ENCODE measurements around the gene KANK2.
A peak's percentile ranks its signal among the peaks of the same experiment; 100 is the strongest.
"Not testable (repeated sequence)": the region's sequence is repeated elsewhere in the genome, so short reads cannot be mapped to it uniquely, and the experiment has no call there.

The KANK2 gene

GRCh38 chr19:11164879-11165406 lies 32.4 kb downstream of the KANK2 start:
- Histone ChIP-seq H3K9me3 (ENCODE audit: control insufficient read depth, insufficient read depth, low read length) (no peaks in the 10 kb centered on the region; the same call in 1 of the 2 replicates), H3K4me1 (ENCODE audit: insufficient read depth, low read length) (no peaks in the 10 kb centered on the region), H3K36me3 (ENCODE audit: insufficient read depth, low read length) (peaks cover 5% of the 10 kb centered on the region), H3K9ac (ENCODE audit: low read depth, low read length) (no peak overlapping the region)

GRCh38 chr19:11164296-11164695 lies 33.0 kb downstream of the KANK2 start:
- H3K36me3 ChIP-seq (ENCODE audit: insufficient read depth, low read length) = peaks cover 5% of the 10 kb centered on the region
- H3K4me1 ChIP-seq (ENCODE audit: insufficient read depth, low read length) = no peaks in the 10 kb centered on the region
- no peak overlapping the region for H3K9ac ChIP-seq (ENCODE audit: low read depth, low read length)
- H3K9me3 ChIP-seq (ENCODE audit: control insufficient read depth, insufficient read depth, low read length) = no peaks in the 10 kb centered on the region; the same call in 1 of the 2 replicates

GRCh38 chr19:11160440-11160768 lies 36.9 kb downstream of the KANK2 start:
- H3K9ac ChIP-seq (ENCODE audit: low read depth, low read length); H3K4me1 ChIP-seq (ENCODE audit: insufficient read depth, low read length); H3K36me3 ChIP-seq (ENCODE audit: insufficient read depth, low read length); H3K9me3 ChIP-seq (ENCODE audit: control insufficient read depth, insufficient read depth, low read length): not testable (repeated sequence)

GRCh38 chr19:11159598-11160439 lies 37.5 kb downstream of the KANK2 start:
- Histone ChIP-seq H3K9me3 (ENCODE audit: control insufficient read depth, insufficient read depth, low read length) (no peaks in the 10 kb centered on the region; the same call in 1 of the 2 replicates), H3K9ac (ENCODE audit: low read depth, low read length) (no peak overlapping the region), H3K36me3 (ENCODE audit: insufficient read depth, low read length) (no peaks in the 10 kb centered on the region; the same call in 1 of the 2 replicates), H3K4me1 (ENCODE audit: insufficient read depth, low read length) (no peaks in the 10 kb centered on the region; the same call in 1 of the 2 replicates)

GRCh38 chr19:11155373-11156120 lies 41.8 kb downstream of the KANK2 start, which contains the start of gene SPC24:
Gene SPC24, minus strand, starts transcription at chr19:11155782. Its CDS starts 6 bp downstream, at chr19:11155776.
- H3K9me3 ChIP-seq (ENCODE audit: control insufficient read depth, insufficient read depth, low read length) = no peaks in the 10 kb centered on the region; the same call in 1 of the 2 replicates
- H3K4me1 ChIP-seq (ENCODE audit: insufficient read depth, low read length) = no peaks in the 10 kb centered on the region; the same call in 1 of the 2 replicates
- no peaks in the 10 kb centered on the region; the same call in 1 of the 2 replicates for H3K36me3 ChIP-seq (ENCODE audit: insufficient read depth, low read length)
- peak within 1 kb of the TSS; percentile 79 for H3K9ac ChIP-seq (ENCODE audit: low read depth, low read length)

GRCh38 chr19:11154683-11155047 lies 42.7 kb downstream of the KANK2 start:
- no peaks in the 10 kb centered on the region; the same call in 1 of the 2 replicates for H3K4me1 ChIP-seq (ENCODE audit: insufficient read depth, low read length)
- peak overlapping the region; percentile 79; the same call in 1 of the 2 replicates for H3K9ac ChIP-seq (ENCODE audit: low read depth, low read length)
- no peaks in the 10 kb centered on the region for H3K9me3 ChIP-seq (ENCODE audit: control insufficient read depth, insufficient read depth, low read length)
- H3K36me3 ChIP-seq (ENCODE audit: insufficient read depth, low read length) = no peaks in the 10 kb centered on the region; the same call in 1 of the 2 replicates

GRCh38 chr19:11152318-11153062 lies 44.9 kb downstream of the KANK2 start:
- H3K9ac ChIP-seq (ENCODE audit: low read depth, low read length) = no peak overlapping the region
- H3K36me3 ChIP-seq (ENCODE audit: insufficient read depth, low read length) = peaks cover 5% of the 10 kb centered on the region; the same call in 1 of the 2 replicates
- no peaks in the 10 kb centered on the region for H3K9me3 ChIP-seq (ENCODE audit: control insufficient read depth, insufficient read depth, low read length)
- H3K4me1 ChIP-seq (ENCODE audit: insufficient read depth, low read length) = no peaks in the 10 kb centered on the region; the same call in 1 of the 2 replicates

GRCh38 chr19:11151181-11151580 lies 46.2 kb downstream of the KANK2 start:
- Histone ChIP-seq H3K9ac (ENCODE audit: low read depth, low read length) (no peak overlapping the region), H3K36me3 (ENCODE audit: insufficient read depth, low read length) (peaks cover 5% of the 10 kb centered on the region; the same call in 1 of the 2 replicates), H3K4me1 (ENCODE audit: insufficient read depth, low read length) (no peaks in the 10 kb centered on the region; the same call in 1 of the 2 replicates), H3K9me3 (ENCODE audit: control insufficient read depth, insufficient read depth, low read length) (no peaks in the 10 kb centered on the region)

- no peaks in the 10 kb centered on the region for H3K9me3 ChIP-seq (ENCODE audit: control insufficient read depth, insufficient read depth, low read length)
- H3K36me3 ChIP-seq (ENCODE audit: insufficient read depth, low read length) = peaks cover 14% of the 10 kb centered on the region; the same call in 1 of the 2 replicates
- H3K9ac ChIP-seq (ENCODE audit: low read depth, low read length) = no peak overlapping the region
- peaks cover 10% of the 10 kb centered on the region; the same call in 1 of the 2 replicates for H3K4me1 ChIP-seq (ENCODE audit: insufficient read depth, low read length)
Measured at GRCh38 chr19:11148001-11148400, 49.3 kb downstream of the KANK2 start.

- peaks cover 20% of the 10 kb centered on the region for H3K4me1 ChIP-seq (ENCODE audit: insufficient read depth, low read length)
- no peaks in the 10 kb centered on the region for H3K9me3 ChIP-seq (ENCODE audit: control insufficient read depth, insufficient read depth, low read length)
- no peak overlapping the region for H3K9ac ChIP-seq (ENCODE audit: low read depth, low read length)
- H3K36me3 ChIP-seq (ENCODE audit: insufficient read depth, low read length) = peaks cover 14% of the 10 kb centered on the region; the same call in 1 of the 2 replicates
Measured at GRCh38 chr19:11145536-11145924, 51.8 kb downstream of the KANK2 start.

GRCh38 chr19:11142528-11143171 lies 54.7 kb downstream of the KANK2 start:
- Histone ChIP-seq H3K36me3 (ENCODE audit: insufficient read depth, low read length) (peaks cover 11% of the 10 kb centered on the region; the same call in 1 of the 2 replicates), H3K4me1 (ENCODE audit: insufficient read depth, low read length) (peaks cover 26% of the 10 kb centered on the region), H3K9ac (ENCODE audit: low read depth, low read length) (peak overlapping the region; percentile 43), H3K9me3 (ENCODE audit: control insufficient read depth, insufficient read depth, low read length) (no peaks in the 10 kb centered on the region)

GRCh38 chr19:11141937-11142527 lies 55.3 kb downstream of the KANK2 start:
- peak overlapping the region; percentile 11 for H3K9ac ChIP-seq (ENCODE audit: low read depth, low read length)
- peaks cover 26% of the 10 kb centered on the region for H3K4me1 ChIP-seq (ENCODE audit: insufficient read depth, low read length)
- H3K9me3 ChIP-seq (ENCODE audit: control insufficient read depth, insufficient read depth, low read length) = no peaks in the 10 kb centered on the region
- H3K36me3 ChIP-seq (ENCODE audit: insufficient read depth, low read length) = peaks cover 9% of the 10 kb centered on the region; the same call in 1 of the 2 replicates

- Histone ChIP-seq H3K9ac (ENCODE audit: low read depth, low read length) (no peak overlapping the region), H3K9me3 (ENCODE audit: control insufficient read depth, insufficient read depth, low read length) (no peaks in the 10 kb centered on the region), H3K4me1 (ENCODE audit: insufficient read depth, low read length) (peaks cover 26% of the 10 kb centered on the region), H3K36me3 (ENCODE audit: insufficient read depth, low read length) (peaks cover 7% of the 10 kb centered on the region; the same call in 1 of the 2 replicates)
Measured at GRCh38 chr19:11140896-11141295, 56.4 kb downstream of the KANK2 start.

Data from ES-I3 (cell line).